SU-DHL-6 (cell line): Measurements from ENCODE around the gene ANAPC10.

Source experiments
- H2AFZ ChIP-seq: fragments of 200-600 bp; sonication (generic); 2 replicates; pipeline ENCODE4 v1.6.1; 2014; ENCODE audit warnings: low read depth, mild to moderate bottlenecking, moderate library complexity, mixed read lengths, antibody characterized with exemption, low read length; ENCODE audit not compliant: severe bottlenecking
- H3F3A ChIP-seq: fragments of 200-600 bp; shearing (Covaris generic); 2 replicates; pipeline ENCODE4 v1.6.0; 2016; ENCODE audit warnings: antibody characterized with exemption, mild to moderate bottlenecking; ENCODE audit not compliant: insufficient read depth
- H3K27ac ChIP-seq: fragments of 200-600 bp; sonication (generic); 2 replicates; pipeline ENCODE4 v1.5.1; 2016; ENCODE audit warnings: low read depth, mild to moderate bottlenecking, low read length, moderate library complexity, mixed read lengths
- H3K27me3 ChIP-seq: fragments of 200-600 bp; sonication (generic), shearing (Covaris generic); 2 replicates; pipeline ENCODE4 v1.6.0; 2014; ENCODE audit warnings: mild to moderate bottlenecking, low read length
- H3K36me3 ChIP-seq: fragments of 200-600 bp; sonication (generic); 2 replicates; pipeline ENCODE4 v1.6.1; 2014; ENCODE audit warnings: mild to moderate bottlenecking, low read length, mixed read lengths
- H3K4me2 ChIP-seq: fragments of 300-600, 200-600 bp; shearing (Covaris generic), sonication (generic); 2 replicates; pipeline ENCODE4 v1.6.0; 2014; ENCODE audit warnings: low read length, low read depth, mild to moderate bottlenecking; ENCODE audit not compliant: poor library complexity, severe bottlenecking
- H3K4me3 ChIP-seq: fragments of 200-600 bp; sonication (generic); 2 replicates; pipeline ENCODE4 v1.5.1; 2014; ENCODE audit warnings: antibody characterized with exemption, low read length, mild to moderate bottlenecking, mixed read lengths; ENCODE audit not compliant: insufficient read depth, poor library complexity, severe bottlenecking
- H3K79me2 ChIP-seq: fragments of 200-600 bp; sonication (generic); 2 replicates; pipeline ENCODE4 v1.6.1; 2014; ENCODE audit warnings: mild to moderate bottlenecking, low read length, moderate library complexity; ENCODE audit not compliant: insufficient read depth
- H3K9ac ChIP-seq: fragments of 200-600 bp; sonication (generic); 2 replicates; pipeline ENCODE4 v1.7.0; 2014; ENCODE audit warnings: mild to moderate bottlenecking, low read length
- H3K9me2 ChIP-seq: fragments of 200-600 bp; sonication (generic); replicated peaks from 2 replicates; pipeline ENCODE4 v1.6.1; 2014; ENCODE audit warnings: low read length; ENCODE audit not compliant: insufficient read depth
- H3K9me3 ChIP-seq: fragments of 200-600 bp; sonication (generic); 2 replicates; pipeline ENCODE4 v1.6.1; 2014; ENCODE audit warnings: low read length, mixed read lengths; ENCODE audit not compliant: insufficient read depth
- H4K20me1 ChIP-seq: fragments of 200-600 bp; sonication (generic); 2 replicates; pipeline ENCODE4 v1.6.1; 2014; ENCODE audit warnings: low read depth, mild to moderate bottlenecking, antibody characterized with exemption, low read length, moderate library complexity, mixed read lengths
- EZH2phosphoT487 ChIP-seq: fragments of 200-600 bp; sonication (generic), shearing (Covaris generic); conservative IDR thresholded peaks from 2 replicates; pipeline ENCODE4 v1.6.1; 2018; ENCODE audit warnings: mild to moderate bottlenecking, antibody characterized with exemption, low read length, moderate library complexity, mixed read lengths
- TF ChIP-seq, protein P1 (sequence below): fragments of 200-600 bp; sonication (generic); IDR thresholded peaks from one replicate; pipeline ENCODE4 v1.5.1; 2017; ENCODE audit warnings: antibody characterized with exemption, mild to moderate bottlenecking, low read length, moderate library complexity; ENCODE audit not compliant: insufficient read depth, poor library complexity, severe bottlenecking

The ANAPC10 gene

DNA sequence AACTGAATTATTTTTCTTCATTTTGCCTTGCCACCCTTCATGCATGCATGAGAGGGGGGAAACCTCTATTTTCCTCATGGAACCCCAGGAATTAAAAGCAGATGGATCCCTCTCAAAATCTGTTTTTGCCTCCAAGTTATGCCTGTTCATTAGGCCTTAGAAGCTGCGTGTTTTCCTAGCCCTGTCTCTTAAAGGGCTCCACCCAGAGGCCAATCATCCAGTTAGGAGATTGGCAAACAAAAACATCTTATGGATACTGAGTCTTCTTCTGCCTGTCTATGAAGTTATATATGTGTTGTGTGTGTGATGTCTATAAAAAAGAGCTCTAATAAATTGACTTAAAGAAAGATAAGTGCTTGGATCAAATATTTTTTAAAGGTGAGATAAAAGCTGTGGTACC, 142.9 kb downstream of the ANAPC10 start:
- no peaks in the 10 kb centered on the region for H3K27me3 ChIP-seq
- H3K27ac ChIP-seq: no peak overlapping the region
- TF ChIP-seq, protein P1, sequence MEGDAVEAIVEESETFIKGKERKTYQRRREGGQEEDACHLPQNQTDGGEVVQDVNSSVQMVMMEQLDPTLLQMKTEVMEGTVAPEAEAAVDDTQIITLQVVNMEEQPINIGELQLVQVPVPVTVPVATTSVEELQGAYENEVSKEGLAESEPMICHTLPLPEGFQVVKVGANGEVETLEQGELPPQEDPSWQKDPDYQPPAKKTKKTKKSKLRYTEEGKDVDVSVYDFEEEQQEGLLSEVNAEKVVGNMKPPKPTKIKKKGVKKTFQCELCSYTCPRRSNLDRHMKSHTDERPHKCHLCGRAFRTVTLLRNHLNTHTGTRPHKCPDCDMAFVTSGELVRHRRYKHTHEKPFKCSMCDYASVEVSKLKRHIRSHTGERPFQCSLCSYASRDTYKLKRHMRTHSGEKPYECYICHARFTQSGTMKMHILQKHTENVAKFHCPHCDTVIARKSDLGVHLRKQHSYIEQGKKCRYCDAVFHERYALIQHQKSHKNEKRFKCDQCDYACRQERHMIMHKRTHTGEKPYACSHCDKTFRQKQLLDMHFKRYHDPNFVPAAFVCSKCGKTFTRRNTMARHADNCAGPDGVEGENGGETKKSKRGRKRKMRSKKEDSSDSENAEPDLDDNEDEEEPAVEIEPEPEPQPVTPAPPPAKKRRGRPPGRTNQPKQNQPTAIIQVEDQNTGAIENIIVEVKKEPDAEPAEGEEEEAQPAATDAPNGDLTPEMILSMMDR: no peak
- no peak for TF ChIP-seq EZH2phosphoT487
- no peak overlapping the region for H3K9ac ChIP-seq
- H3K36me3 ChIP-seq: no peaks in the 10 kb centered on the region
- H3K4me3 ChIP-seq: no peak overlapping the region
- no peaks in the 10 kb centered on the region for H3F3A ChIP-seq
- no peaks in the 10 kb centered on the region for H4K20me1 ChIP-seq
- H3K9me2 ChIP-seq: no peaks in the 10 kb centered on the region
- H3K9me3 ChIP-seq: no peaks in the 10 kb centered on the region
- H2AFZ ChIP-seq: no peak overlapping the region
- no peak overlapping the region for H3K4me2 ChIP-seq
- H3K79me2 ChIP-seq: no peaks in the 10 kb centered on the region

DNA sequence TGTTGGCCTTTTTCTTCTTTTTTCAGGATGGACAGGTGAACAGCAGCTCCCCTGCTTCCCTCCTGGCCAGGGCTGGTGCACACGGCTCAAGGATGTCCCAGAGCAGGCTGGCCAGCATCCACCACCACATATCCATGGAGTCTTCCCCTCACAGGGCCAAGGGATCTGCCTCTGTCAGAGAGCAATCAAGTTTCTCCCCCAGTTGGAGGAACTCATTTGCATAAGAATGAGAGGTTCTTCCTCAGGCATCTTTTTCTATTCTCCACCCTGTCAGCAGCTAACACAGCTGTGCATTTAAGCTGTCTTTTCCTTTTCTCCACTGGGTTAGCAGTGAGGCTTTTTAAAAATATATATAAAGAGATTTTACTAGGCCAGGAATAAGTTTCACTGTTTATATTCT, 143.8 kb downstream of the ANAPC10 start:
- Histone ChIP-seq H3K9ac (no peak overlapping the region), H3F3A (no peaks in the 10 kb centered on the region), H3K79me2 (no peaks in the 10 kb centered on the region), H3K4me3 (no peak overlapping the region), H3K27ac (no peak overlapping the region), H3K4me2 (no peak overlapping the region), H2AFZ (no peak overlapping the region), H3K9me3 (no peaks in the 10 kb centered on the region), H4K20me1 (no peaks in the 10 kb centered on the region), H3K36me3 (no peaks in the 10 kb centered on the region), H3K9me2 (no peaks in the 10 kb centered on the region), H3K27me3 (no peaks in the 10 kb centered on the region)
- no peak for TF ChIP-seq EZH2phosphoT487
- TF ChIP-seq, protein P1: no peak

DNA sequence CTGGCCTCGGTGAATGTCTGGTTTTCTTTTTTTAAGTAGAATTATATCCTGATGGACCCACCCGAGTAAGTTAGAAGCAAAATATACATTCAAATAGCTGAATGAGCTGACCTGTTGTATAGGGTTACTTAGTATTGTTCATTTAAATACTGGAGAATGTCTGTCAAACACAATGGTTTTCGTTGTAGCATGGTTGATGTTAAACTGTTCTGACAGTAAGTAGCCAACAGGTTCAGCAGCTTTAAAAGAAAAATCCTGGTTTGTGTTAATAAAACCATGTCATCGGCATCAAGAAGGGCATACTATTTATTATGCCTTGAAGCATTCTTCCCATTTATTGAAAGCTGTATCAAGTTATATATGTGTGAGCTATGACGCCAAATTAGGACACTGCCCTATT, 149.6 kb downstream of the ANAPC10 start:
- Histone ChIP-seq H3K4me2 (no peak overlapping the region), H3K9me3 (no peaks in the 10 kb centered on the region), H3F3A (no peaks in the 10 kb centered on the region), H4K20me1 (no peaks in the 10 kb centered on the region), H3K36me3 (no peaks in the 10 kb centered on the region), H3K79me2 (no peaks in the 10 kb centered on the region), H3K4me3 (no peak overlapping the region), H3K9me2 (no peaks in the 10 kb centered on the region), H3K9ac (no peak overlapping the region), H3K27me3 (no peaks in the 10 kb centered on the region), H3K27ac (no peak overlapping the region), H2AFZ (no peak overlapping the region)
- TF ChIP-seq, protein P1: no peak
- TF ChIP-seq EZH2phosphoT487: no peak
